ENCODE data around the gene SREBF1. TPM values are rescaled to one million over a fixed set of nuclear protein-coding genes. Genes with fewer than 3 reads are reported as not detected.

SREBF1 gene
- total and polyA plus RNA-seq, 4 donors = 68.4 to 134 (median 80.7) TPM

GRCh38 chr17:17830740-17831207, 6.0 kb downstream of the SREBF1 start:
- Histone ChIP-seq H3K4me1 (ENCODE audit: control insufficient read depth in 5 of 5, insufficient read depth in 5 of 5, low read length in 5 of 5) (peaks cover 4 to 36% (median 18%) of the 10 kb centered on the region in 5 donors), H3K27ac (ENCODE audit: low read depth in 1 of 2, low read length in 1 of 2) (peak overlapping the region in 1 of 2 donors; percentile 49), H3K27me3 (ENCODE audit: control insufficient read depth in 3 of 3, insufficient read depth in 3 of 3, low read length in 2 of 3) (no peaks in the 10 kb centered on the region), H3K9me3 (ENCODE audit: control insufficient read depth in 4 of 4, insufficient read depth in 3 of 4, low read length in 3 of 4) (no peaks in the 10 kb centered on the region), H3K4me3 (no peak overlapping the region), H3K9ac (ENCODE audit: insufficient read depth in 1 of 2, low read length in 2 of 2) (no peak overlapping the region), H3K36me3 (ENCODE audit: control insufficient read depth in 4 of 4, insufficient read depth in 4 of 4, low read length in 4 of 4) (peaks cover 0 to 14% (median 0%) of the 10 kb centered on the region in 4 donors)
- no peak for DNase-seq
- 63 to 81% methylated on average over 6 of the region's 6 CpGs for WGBS, 2 donors
- ATAC-seq (ENCODE audit: insufficient read depth, low FRiP score) = no peak
- TF ChIP-seq CTCF (IDR thresholded peaks at IDR 0.05; ENCODE audit: control extremely low read depth, extremely low read depth) = no peak

GRCh38 chr17:17830269-17830567, 6.6 kb downstream of the SREBF1 start:
- Histone ChIP-seq H3K4me3 (no peak overlapping the region), H3K9me3 (ENCODE audit: control insufficient read depth in 4 of 4, insufficient read depth in 3 of 4, low read length in 3 of 4) (no peaks in the 10 kb centered on the region), H3K36me3 (ENCODE audit: control insufficient read depth in 4 of 4, insufficient read depth in 4 of 4, low read length in 4 of 4) (peaks cover 0 to 14% (median 0%) of the 10 kb centered on the region in 4 donors), H3K27me3 (ENCODE audit: control insufficient read depth in 3 of 3, insufficient read depth in 3 of 3, low read length in 2 of 3) (no peaks in the 10 kb centered on the region), H3K9ac (ENCODE audit: insufficient read depth in 1 of 2, low read length in 2 of 2) (no peak overlapping the region), H3K4me1 (ENCODE audit: control insufficient read depth in 5 of 5, insufficient read depth in 5 of 5, low read length in 5 of 5) (peaks cover 2 to 34% (median 14%) of the 10 kb centered on the region in 5 donors), H3K27ac (ENCODE audit: low read depth in 1 of 2, low read length in 1 of 2) (no peak overlapping the region)
- 79 to 96% methylated on average over 2 of the region's 2 CpGs for WGBS, 2 donors
- TF ChIP-seq CTCF (IDR thresholded peaks at IDR 0.05; ENCODE audit: control extremely low read depth, extremely low read depth) = no peak
- ATAC-seq (ENCODE audit: insufficient read depth, low FRiP score) (no peak), DNase-seq (no peak)

GRCh38 chr17:17827826-17828621, 8.8 kb downstream of the SREBF1 start:
- H3K4me3 ChIP-seq = no peak overlapping the region
- DNase-seq (no peak), ATAC-seq (ENCODE audit: insufficient read depth, low FRiP score) (no peak)
- no peak overlapping the region for H3K27ac ChIP-seq (ENCODE audit: low read depth in 1 of 2, low read length in 1 of 2)
- WGBS, 2 donors = 90 to 92% methylated on average over 13 of the region's 13 CpGs
- H3K9ac ChIP-seq (ENCODE audit: insufficient read depth in 1 of 2, low read length in 2 of 2) = no peak overlapping the region
- peaks cover 12 to 45% (median 24%) of the 10 kb centered on the region in 5 donors for H3K4me1 ChIP-seq (ENCODE audit: control insufficient read depth in 5 of 5, insufficient read depth in 5 of 5, low read length in 5 of 5)
- no peaks in the 10 kb centered on the region for H3K27me3 ChIP-seq (ENCODE audit: control insufficient read depth in 3 of 3, insufficient read depth in 3 of 3, low read length in 2 of 3)
- H3K9me3 ChIP-seq (ENCODE audit: control insufficient read depth in 4 of 4, insufficient read depth in 3 of 4, low read length in 3 of 4) = no peaks in the 10 kb centered on the region
- peaks cover 0 to 14% (median 0%) of the 10 kb centered on the region in 4 donors for H3K36me3 ChIP-seq (ENCODE audit: control insufficient read depth in 4 of 4, insufficient read depth in 4 of 4, low read length in 4 of 4)
- TF ChIP-seq CTCF (IDR thresholded peaks at IDR 0.05; ENCODE audit: control extremely low read depth, extremely low read depth) = no peak

All from lung (tissue), 12 donors.